NOMO-1 treated with DMSO at 0.1 percent for 48 hours (cell line): Measurements from ENCODE around the gene GDF2.

Experiments used
- DNase-seq: peaks from one replicate; lab custom pipeline; 2025; ENCODE audit not compliant: unreplicated experiment; lab: John Stamatoyannopoulos, UW

Gene GDF2

GRCh38 chr10:47290338-47290737 is 31.9 kb upstream of the GDF2 start:
- DNase-seq, result no peak

- DNase-seq, result no peak
These were observed 30.6 kb upstream of the GDF2 start for GRCh38 chr10:47291682-47292081.

DNA sequence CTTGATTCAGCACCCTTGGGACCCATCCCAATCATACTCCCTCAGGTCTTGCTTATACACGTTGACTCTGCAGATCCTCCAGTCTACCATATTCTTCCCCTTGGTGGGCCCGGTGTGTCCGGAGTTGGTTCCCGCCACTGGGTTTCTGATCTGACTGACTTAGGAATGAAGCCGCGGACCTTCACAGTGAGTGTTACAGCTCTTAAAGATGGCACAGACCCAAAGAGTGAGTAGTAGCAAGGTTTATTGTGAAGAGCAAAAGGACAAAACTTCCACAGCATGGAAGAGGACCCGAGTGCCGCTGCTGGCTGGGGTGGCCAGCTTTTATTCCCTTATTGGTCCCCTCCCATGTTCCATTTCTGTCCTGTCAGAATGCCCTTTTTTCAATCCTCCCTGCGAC is 28.2 kb upstream of the GDF2 start:
- no peak for DNase-seq

DNA sequence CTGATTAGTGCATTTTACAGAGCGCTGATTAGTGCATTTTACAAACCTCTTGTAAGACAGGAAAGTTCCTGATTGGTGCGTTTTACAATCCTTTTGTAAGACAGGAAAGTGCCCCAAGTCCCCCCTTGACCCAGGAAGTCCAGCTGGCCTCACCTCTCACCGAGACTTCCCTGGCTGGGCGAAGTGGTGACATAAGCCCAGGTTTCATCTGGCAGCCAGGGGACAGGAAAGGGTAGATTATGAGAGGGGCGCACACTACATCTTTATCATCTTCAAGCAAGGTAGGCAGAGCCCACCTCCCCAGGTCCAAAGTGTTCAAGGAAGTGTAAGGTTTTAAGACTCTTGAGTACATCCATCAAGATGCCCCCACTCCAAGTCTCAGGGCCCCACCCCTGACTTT is 27.8 kb upstream of the GDF2 start:
- no peak for DNase-seq

GRCh38 chr10:47295411-47295810 is 26.8 kb upstream of the GDF2 start:
- no peak for DNase-seq

- no peak for DNase-seq
These were observed 25.9 kb upstream of the GDF2 start for GRCh38 chr10:47296156-47296894.

GRCh38 chr10:47296941-47297340 is 25.3 kb upstream of the GDF2 start:
- no peak for DNase-seq

GRCh38 chr10:47297866-47298540 is 24.3 kb upstream of the GDF2 start:
- no peak for DNase-seq

GRCh38 chr10:47298715-47299114 is 23.5 kb upstream of the GDF2 start:
- DNase-seq, result no peak

GRCh38 chr10:47299611-47300428 is 22.4 kb upstream of the GDF2 start, which contains the start of gene GDF10:
Gene GDF10 (plus strand): TSS chr10:47300197. CDS start chr10:47300652, 455 bp downstream.
- no peak for DNase-seq

GRCh38 chr10:47300429-47300931 is 21.8 kb upstream of the GDF2 start:
- no peak for DNase-seq

DNA sequence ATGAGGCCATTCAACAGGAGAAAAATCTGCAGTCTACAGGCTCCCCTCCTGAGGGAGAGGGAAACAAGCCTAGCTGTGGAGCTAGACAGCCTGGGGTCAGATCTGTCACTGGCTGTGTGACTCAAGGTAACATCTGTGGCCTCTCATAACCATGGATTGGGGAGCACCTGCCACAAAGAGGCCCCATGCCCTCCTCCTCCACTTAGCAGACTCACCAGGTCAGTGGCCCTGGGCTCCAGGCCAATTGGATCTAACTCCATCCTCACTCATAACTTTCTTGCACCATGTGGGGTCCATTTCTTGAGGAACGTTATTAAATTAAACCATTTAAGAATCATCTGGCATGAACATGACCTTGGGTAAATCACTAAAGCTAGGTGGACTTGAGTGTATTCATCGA is 20.4 kb upstream of the GDF2 start:
- no peak for DNase-seq

DNA sequence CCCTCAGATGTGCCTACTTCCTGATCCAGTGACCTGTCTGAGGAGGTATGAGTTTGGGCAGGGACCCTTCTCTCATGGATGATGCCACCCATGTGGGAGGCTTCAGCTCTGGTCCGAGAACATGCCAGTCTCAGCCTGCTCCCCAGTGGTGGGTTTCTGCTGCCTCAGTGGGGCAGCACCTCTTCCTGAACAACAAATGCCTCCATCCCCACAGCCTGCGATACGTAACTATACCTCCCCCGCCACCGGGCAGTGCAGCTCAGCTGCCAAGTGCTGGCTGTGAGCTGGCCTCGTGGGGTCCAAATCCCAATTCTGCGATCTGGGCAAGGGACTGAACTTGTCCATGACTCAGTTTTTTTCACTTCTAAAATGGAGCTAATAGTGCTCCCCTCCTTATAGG is 19.1 kb upstream of the GDF2 start:
- DNase-seq, result no peak

GRCh38 chr10:47303866-47304265 is 18.4 kb upstream of the GDF2 start:
- DNase-seq, result no peak

- no peak for DNase-seq
These were observed 16.7 kb upstream of the GDF2 start for GRCh38 chr10:47305566-47305965.

GRCh38 chr10:47306387-47307210 is 15.7 kb upstream of the GDF2 start:
- no peak for DNase-seq

- no peak for DNase-seq
These were observed 14.9 kb upstream of the GDF2 start for GRCh38 chr10:47307381-47307780.

- no peak for DNase-seq
These were observed 13.5 kb upstream of the GDF2 start for GRCh38 chr10:47308775-47309174.

- DNase-seq, result no peak
These were observed 12.7 kb upstream of the GDF2 start for GRCh38 chr10:47309408-47310089.

DNA sequence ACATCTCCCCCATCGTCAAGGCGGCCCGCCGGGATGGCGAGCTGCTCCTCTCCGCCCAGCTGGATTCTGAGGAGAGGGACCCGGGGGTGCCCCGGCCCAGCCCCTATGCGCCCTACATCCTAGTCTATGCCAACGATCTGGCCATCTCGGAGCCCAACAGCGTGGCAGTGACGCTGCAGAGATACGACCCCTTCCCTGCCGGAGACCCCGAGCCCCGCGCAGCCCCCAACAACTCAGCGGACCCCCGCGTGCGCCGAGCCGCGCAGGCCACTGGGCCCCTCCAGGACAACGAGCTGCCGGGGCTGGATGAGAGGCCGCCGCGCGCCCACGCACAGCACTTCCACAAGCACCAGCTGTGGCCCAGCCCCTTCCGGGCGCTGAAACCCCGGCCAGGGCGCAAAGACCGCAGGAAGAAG is 12.2 kb upstream of the GDF2 start:
- no peak for DNase-seq
